AG10803 (cell line): ENCODE results near the gene TOP3A.
A peak's percentile ranks its signal among the peaks of the same experiment; 100 is the strongest.
"Not testable (repeated sequence)": the region's sequence is repeated elsewhere in the genome, so short reads cannot be mapped to it uniquely, and the experiment has no call there.

Experiments used
- DNase-seq: peaks from one replicate; pipeline ENCODE4 v3.0.0; 2010; ENCODE audit warnings: low read depth
- H3K4me3 ChIP-seq: 2 replicates; pipeline ENCODE4 v1.5.1; 2011; ENCODE audit warnings: mild to moderate bottlenecking, low read length, control low read depth
- TF ChIP-seq, protein P1 (sequence below): conservative IDR thresholded peaks from 2 replicates; pipeline ENCODE4 v1.5.1; 2011; ENCODE audit warnings: mild to moderate bottlenecking, low read length, control low read depth, inconsistent platforms

Gene TOP3A

DNA sequence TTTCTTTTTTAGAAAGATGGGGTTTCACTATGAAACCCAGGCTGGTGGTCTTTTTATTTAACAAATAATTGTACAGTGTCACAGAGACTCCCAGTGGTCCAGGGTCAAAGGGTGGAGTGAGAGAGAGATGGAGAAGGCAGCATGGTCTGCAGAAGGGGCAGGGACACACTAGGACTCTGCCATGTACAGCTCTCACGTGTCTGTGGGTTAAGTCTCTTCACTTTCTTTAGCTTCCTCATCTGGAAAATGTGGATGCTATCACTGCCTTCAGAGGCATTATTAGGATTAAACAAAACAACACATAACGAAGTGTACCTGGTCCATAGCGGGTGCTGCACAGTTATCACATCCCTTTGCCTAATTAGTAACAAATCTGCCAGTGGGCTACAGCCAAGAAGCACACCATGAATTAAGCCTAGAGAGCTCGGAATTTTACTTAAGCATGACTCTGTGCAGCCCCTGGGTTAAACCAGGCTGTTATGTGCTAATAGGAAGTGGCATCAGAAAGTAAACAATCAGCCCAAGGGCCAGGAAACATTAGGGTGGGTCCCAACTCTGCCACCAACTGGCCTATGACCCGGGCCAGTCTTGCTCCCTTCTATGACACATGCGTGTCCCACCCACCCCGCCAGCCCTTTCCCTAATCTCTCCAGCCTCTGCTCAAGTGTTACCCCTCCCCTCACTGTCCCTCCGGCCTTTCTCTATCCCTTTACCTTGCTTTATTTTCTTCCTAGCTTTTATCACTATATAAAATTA is 13.9 kb downstream of the TOP3A start:
- TF ChIP-seq, protein P1, sequence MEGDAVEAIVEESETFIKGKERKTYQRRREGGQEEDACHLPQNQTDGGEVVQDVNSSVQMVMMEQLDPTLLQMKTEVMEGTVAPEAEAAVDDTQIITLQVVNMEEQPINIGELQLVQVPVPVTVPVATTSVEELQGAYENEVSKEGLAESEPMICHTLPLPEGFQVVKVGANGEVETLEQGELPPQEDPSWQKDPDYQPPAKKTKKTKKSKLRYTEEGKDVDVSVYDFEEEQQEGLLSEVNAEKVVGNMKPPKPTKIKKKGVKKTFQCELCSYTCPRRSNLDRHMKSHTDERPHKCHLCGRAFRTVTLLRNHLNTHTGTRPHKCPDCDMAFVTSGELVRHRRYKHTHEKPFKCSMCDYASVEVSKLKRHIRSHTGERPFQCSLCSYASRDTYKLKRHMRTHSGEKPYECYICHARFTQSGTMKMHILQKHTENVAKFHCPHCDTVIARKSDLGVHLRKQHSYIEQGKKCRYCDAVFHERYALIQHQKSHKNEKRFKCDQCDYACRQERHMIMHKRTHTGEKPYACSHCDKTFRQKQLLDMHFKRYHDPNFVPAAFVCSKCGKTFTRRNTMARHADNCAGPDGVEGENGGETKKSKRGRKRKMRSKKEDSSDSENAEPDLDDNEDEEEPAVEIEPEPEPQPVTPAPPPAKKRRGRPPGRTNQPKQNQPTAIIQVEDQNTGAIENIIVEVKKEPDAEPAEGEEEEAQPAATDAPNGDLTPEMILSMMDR: no peak
- no peak overlapping the region for H3K4me3 ChIP-seq
- DNase-seq: no peak

DNA sequence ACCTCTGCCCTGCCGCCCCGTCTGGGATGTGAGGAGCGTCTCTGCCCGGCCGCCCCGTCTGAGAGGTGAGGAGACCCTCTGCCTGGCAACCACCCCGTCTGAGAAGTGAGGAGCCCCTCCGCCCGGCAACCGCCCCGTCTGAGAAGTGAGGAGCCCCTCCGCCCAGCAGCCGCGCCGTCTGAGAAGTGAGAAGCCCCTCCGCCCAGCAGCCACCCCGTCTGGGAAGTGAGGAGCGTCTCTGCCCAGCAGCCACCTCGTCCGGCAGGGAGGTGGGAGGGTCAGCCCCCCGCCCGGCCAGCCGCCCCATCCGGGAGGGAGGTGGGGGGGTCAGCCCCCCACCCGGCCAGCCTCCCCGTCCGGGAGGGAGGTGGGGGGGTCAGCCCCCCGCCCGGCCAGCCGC is 16.7 kb downstream of the TOP3A start:
- H3K4me3 ChIP-seq, DNase-seq: not testable (repeated sequence)

DNA sequence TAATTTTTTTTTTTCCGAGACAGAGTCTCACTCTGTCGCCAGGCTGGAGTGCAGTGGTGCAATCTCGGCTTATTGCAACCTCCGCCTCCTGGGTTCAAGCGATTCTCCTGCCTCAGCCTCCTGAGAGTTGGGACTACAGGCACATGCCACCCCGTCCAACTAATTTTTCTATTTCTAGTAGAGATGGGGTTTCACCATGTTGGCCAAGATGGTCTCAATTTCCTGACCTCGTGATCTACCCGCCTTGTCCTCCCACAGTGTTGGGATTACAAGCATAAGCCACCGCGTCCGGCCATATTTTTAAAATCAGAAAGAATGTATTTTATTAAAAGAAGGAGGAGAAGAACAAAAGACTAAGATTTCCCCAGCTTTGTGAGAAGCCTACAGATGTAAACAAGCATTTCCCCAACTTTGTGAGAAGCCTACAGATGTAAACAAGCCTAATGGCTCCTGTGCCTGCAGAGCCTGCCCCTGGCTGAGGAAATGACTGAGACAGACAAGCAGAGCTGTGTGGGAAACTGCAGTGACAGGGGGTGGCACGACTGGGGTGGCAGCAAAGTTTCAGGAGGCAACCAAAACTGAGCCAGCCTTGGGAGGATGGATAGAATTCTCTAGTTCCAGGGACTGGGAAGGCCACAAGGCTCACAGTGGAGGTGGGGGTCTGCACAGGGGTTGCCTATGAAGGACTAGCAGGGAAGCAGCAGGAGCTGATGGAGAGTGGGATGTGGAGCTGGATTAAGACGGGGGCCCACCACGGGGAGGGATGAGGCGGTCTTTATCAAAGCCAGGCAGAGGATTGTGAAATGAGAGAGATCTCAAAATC is 22.9 kb downstream of the TOP3A start:
- TF ChIP-seq, protein P1: no peak
- no peak overlapping the region for H3K4me3 ChIP-seq
- no peak for DNase-seq

DNA sequence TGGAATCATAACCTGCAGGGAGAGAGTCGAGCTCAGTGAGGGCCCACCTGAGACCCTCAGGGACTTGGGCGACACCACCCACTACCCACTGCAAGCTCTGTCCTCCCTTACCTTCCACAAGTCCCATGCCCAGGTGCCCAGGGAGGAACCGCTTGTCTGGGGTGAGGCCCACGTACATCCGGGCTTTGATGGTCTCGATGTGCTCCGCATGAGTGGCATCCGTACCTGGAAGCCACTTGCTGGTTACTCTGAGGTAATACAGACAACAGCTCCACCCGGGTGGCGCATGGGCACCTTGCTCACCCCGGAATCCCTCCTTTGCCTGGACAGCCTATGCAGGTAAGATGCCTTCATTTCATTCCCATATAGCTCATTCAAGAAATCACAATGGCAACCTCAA is 29.5 kb downstream of the TOP3A start:
- TF ChIP-seq, protein P1: no peak
- no peak for DNase-seq

DNA sequence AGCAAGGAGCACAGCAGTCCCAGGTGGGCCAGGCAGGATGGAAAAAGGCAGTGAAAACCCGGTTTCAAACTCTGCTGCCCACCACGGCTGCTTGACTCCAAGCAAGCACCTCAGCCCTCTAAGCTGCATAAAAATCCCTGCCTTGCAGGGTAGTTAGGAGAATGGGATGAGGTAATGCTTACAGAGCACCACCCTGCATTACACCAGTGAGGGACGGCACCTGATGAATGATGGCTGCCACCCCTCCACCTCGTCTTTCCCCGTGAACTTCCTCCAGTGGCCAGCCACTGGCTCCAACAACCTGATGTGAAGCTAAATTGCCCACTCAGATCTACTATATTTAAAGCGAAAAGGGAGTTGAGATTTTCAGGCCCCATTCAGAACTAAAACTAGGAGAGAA is 33.0 kb downstream of the TOP3A start:
- DNase-seq: no peak
- no peak overlapping the region for H3K4me3 ChIP-seq
- TF ChIP-seq, protein P1: no peak

More for the DNA sequence above, 29.5 kb downstream of the TOP3A start:
- no peak overlapping the region for H3K4me3 ChIP-seq

DNA sequence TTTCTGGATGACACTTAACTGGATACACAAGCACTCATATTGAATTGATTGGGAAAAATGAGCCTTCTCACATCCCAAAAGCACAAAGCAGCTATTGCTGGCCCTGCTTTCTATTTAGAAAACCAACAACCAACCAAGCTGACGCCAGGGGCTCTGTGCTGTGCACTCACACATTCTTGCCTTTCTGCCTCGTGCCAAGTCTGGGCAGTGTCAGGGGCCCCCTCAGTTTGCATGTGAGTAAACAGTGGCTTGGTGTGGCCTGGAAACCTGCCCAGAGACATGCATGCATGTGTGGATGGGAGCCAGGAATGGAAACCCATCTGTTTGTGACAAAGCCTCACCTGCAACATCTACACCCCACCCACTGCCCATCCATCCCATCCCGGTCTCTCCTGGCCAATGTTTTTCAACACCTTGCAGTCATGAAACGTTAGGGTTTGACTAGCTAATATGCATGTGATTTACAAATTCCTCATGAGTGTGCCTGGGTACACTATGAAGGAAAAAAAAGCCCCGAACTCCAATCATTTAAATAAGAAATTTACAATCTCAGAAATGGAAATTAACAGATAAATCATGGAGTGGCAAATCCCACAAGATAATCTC is 33.9 kb downstream of the TOP3A start:
- peak; percentile 30 for DNase-seq
- TF ChIP-seq, protein P1: no peak
- H3K4me3 ChIP-seq: no peak overlapping the region

DNA sequence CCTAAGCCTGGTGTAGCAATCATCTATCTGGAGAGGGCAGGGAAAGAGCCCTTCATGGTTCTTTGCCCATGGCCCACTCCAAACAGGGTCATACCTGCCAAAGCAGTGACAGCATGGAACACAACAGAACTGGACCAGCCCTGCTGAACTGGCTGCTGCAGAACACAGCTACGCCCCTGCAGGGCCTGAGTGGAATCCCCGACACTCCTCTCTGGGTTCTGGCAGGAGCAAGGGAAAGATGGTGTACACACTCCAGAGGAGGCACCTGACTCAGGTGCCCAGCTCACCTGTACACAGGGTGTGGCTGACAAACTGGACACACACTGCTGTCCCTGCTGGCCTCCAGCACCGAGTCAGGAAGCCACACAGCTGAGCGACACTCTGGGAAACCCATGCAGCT is 34.5 kb downstream of the TOP3A start:
- no peak for DNase-seq
- H3K4me3 ChIP-seq: no peak overlapping the region
- TF ChIP-seq, protein P1: no peak
